Upper lobe of right lung (tissue), 1 donor: ENCODE results near the gene TMTC4. TPM values are rescaled to one million over a fixed set of nuclear protein-coding genes. Genes with fewer than 3 reads are reported as not detected.
"Not testable (repeated sequence)": the region's sequence is repeated elsewhere in the genome, so short reads cannot be mapped to it uniquely, and the experiment has no call there.

Experiments used
- ATAC-seq: fragments of 200-7000 bp; cut with Tn5 transposase; one replicate; pipeline ENCODE4 v1.9.1; 2020; ENCODE audit warnings: mild to moderate bottlenecking, moderate library complexity
- DNase-seq: peaks from one replicate; pipeline ENCODE4 v3.0.0-alpha.2; 2020
- H3K27ac ChIP-seq: fragments of 200-600 bp; one replicate; pipeline ENCODE4 v1.8.0; 2022
- H3K27me3 ChIP-seq: fragments of 200-600 bp; one replicate; pipeline ENCODE4 v1.8.0; 2022; ENCODE audit warnings: mild to moderate bottlenecking
- H3K36me3 ChIP-seq: fragments of 200-600 bp; one replicate; pipeline ENCODE4 v1.8.0; 2022
- H3K4me1 ChIP-seq: fragments of 200-600 bp; one replicate; pipeline ENCODE4 v1.8.0; 2022
- H3K4me3 ChIP-seq: fragments of 200-600 bp; one replicate; pipeline ENCODE4 v1.8.0; 2022; ENCODE audit warnings: mild to moderate bottlenecking
- H3K9me3 ChIP-seq: fragments of 200-600 bp; one replicate; pipeline ENCODE4 v1.8.0; 2022
- intact Hi-C: fragments of 100-400 bp; cut with DNase I; formaldehyde crosslinking; loops from one replicate; pipeline ENCODE4 v1.11.0; 2022
- total RNA-seq: library from RNA; stranded (reverse); fragmentation: NEBNext Ultra II Directional; extraction: Animal tissue kit (Norgen Biotek cat#: 25700); gene quantifications from one replicate; pipeline ENCODE4 v1.2.1, GENCODE V29; 2021
- TF ChIP-seq, protein P1 (sequence below): fragments of 200-600 bp; IDR thresholded peaks from one replicate; pipeline ENCODE4 v1.8.0; 2022; ENCODE audit warnings: antibody characterized with exemption
- donor health status: DM: no; HTN: yes; CAD: no; lungs with severe emphysema.

TMTC4 gene
- total RNA-seq, 1 donor from 2014 or later = 17.5 TPM

DNA sequence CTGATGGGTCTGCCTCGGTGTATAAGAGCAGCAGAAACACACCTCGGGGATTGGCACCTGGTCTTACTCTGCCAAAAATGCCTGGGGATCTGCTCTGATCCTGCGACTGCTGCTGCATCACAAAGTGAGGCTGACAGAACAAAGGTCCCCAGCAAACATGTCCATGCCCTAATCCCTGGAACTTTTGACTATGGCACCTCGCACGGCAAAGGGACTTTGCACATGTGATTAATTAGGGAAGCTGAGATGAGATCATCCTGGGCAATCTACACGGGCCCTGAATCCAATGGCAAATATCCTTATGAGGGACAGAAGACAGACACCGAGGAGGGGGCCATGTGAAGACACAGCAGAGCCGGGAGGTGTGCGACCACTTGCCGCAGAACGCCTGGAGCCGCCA is 94.5 kb downstream of the TMTC4 start:
- no peaks in the 10 kb centered on the region for H3K9me3 ChIP-seq
- TF ChIP-seq, protein P1, sequence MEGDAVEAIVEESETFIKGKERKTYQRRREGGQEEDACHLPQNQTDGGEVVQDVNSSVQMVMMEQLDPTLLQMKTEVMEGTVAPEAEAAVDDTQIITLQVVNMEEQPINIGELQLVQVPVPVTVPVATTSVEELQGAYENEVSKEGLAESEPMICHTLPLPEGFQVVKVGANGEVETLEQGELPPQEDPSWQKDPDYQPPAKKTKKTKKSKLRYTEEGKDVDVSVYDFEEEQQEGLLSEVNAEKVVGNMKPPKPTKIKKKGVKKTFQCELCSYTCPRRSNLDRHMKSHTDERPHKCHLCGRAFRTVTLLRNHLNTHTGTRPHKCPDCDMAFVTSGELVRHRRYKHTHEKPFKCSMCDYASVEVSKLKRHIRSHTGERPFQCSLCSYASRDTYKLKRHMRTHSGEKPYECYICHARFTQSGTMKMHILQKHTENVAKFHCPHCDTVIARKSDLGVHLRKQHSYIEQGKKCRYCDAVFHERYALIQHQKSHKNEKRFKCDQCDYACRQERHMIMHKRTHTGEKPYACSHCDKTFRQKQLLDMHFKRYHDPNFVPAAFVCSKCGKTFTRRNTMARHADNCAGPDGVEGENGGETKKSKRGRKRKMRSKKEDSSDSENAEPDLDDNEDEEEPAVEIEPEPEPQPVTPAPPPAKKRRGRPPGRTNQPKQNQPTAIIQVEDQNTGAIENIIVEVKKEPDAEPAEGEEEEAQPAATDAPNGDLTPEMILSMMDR = no peak
- no peak for DNase-seq
- H3K27ac ChIP-seq = no peak overlapping the region
- H3K27me3 ChIP-seq = no peaks in the 10 kb centered on the region
- H3K36me3 ChIP-seq = no peaks in the 10 kb centered on the region
- intact Hi-C loops = no loop called here
- ATAC-seq = no peak
- no peak overlapping the region for H3K4me3 ChIP-seq
- H3K4me1 ChIP-seq = no peaks in the 10 kb centered on the region

GRCh38 chr13:100577239-100577638 is 97.4 kb downstream of the TMTC4 start:
- H3K4me3 ChIP-seq, H3K4me1 ChIP-seq, DNase-seq, ATAC-seq, H3K9me3 ChIP-seq, H3K36me3 ChIP-seq, H3K27ac ChIP-seq, H3K27me3 ChIP-seq, intact Hi-C loops: not testable (repeated sequence)

GRCh38 chr13:100573121-100573520 is 101.5 kb downstream of the TMTC4 start:
- Histone ChIP-seq H3K27ac (no peak overlapping the region), H3K36me3 (no peaks in the 10 kb centered on the region), H3K9me3 (no peaks in the 10 kb centered on the region), H3K27me3 (no peaks in the 10 kb centered on the region), H3K4me1 (no peaks in the 10 kb centered on the region), H3K4me3 (no peak overlapping the region)
- TF ChIP-seq, protein P1 = peak; percentile 74
- peak; percentile 95 for ATAC-seq
- no peak for DNase-seq
- intact Hi-C loops = no loop called here

GRCh38 chr13:100566543-100566942 is 108.1 kb downstream of the TMTC4 start:
- H3K9me3 ChIP-seq = no peaks in the 10 kb centered on the region
- DNase-seq (no peak), ATAC-seq (no peak)
- H3K4me3 ChIP-seq = no peak overlapping the region
- H3K27ac ChIP-seq = no peak overlapping the region
- intact Hi-C loops = no loop called here
- TF ChIP-seq, protein P1 = no peak
- no peaks in the 10 kb centered on the region for H3K36me3 ChIP-seq
- no peaks in the 10 kb centered on the region for H3K27me3 ChIP-seq
- no peaks in the 10 kb centered on the region for H3K4me1 ChIP-seq

- TF ChIP-seq, protein P1 = no peak
- DNase-seq (no peak), ATAC-seq (no peak)
- Histone ChIP-seq H3K36me3 (no peaks in the 10 kb centered on the region), H3K4me3 (no peak overlapping the region), H3K27ac (no peak overlapping the region), H3K9me3 (no peaks in the 10 kb centered on the region), H3K27me3 (no peaks in the 10 kb centered on the region), H3K4me1 (no peaks in the 10 kb centered on the region)
- intact Hi-C loops = no loop called here
These were observed 109.3 kb downstream of the TMTC4 start for GRCh38 chr13:100565286-100565685.

- DNase-seq (no peak), ATAC-seq (no peak)
- no peaks in the 10 kb centered on the region for H3K36me3 ChIP-seq
- H3K4me1 ChIP-seq = no peaks in the 10 kb centered on the region
- no peaks in the 10 kb centered on the region for H3K27me3 ChIP-seq
- intact Hi-C loops = no loop called here
- no peaks in the 10 kb centered on the region for H3K9me3 ChIP-seq
- no peak overlapping the region for H3K4me3 ChIP-seq
- TF ChIP-seq, protein P1 = no peak
- H3K27ac ChIP-seq = no peak overlapping the region
These were observed 110.0 kb downstream of the TMTC4 start for GRCh38 chr13:100564444-100565223.
